OCI-LY7 (cell line): Measurements from ENCODE around the gene LATS2.

Experiments used
- EZH2phosphoT487 ChIP-seq: fragments of 200-600 bp; sonication (generic); IDR thresholded peaks from 2 replicates; pipeline ENCODE4 v1.6.1; 2018; ENCODE audit warnings: low read depth, borderline replicate concordance, mild to moderate bottlenecking, mixed run types, antibody characterized with exemption, low read length, moderate library complexity, mixed read lengths
- TF ChIP-seq, protein P1 (sequence below): fragments of 200-600 bp; sonication (generic); conservative IDR thresholded peaks from 2 replicates; pipeline ENCODE4 v1.5.1; 2014; ENCODE audit warnings: mild to moderate bottlenecking, antibody characterized with exemption, low read length, moderate library complexity, mixed read lengths

DNA sequence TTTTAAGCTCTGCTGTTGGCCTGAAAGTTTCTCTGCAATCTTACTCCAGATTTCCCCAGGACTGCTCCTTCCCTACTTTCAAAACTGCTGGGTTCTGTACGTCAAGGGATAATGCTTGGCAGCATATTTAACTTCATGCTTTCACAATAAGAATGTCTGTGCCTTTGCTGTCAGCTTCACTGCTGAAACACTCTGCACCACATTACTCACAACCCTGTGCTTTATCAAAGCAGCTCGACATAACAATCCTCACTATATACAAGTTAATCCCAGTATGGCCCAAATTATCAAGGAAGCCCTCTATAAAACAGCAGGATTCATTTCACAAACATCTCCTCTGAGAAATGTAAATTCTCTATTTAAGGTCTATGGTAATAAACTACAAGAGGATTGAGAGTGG lies 17.5 kb downstream of the LATS2 start:
- TF ChIP-seq, protein P1, sequence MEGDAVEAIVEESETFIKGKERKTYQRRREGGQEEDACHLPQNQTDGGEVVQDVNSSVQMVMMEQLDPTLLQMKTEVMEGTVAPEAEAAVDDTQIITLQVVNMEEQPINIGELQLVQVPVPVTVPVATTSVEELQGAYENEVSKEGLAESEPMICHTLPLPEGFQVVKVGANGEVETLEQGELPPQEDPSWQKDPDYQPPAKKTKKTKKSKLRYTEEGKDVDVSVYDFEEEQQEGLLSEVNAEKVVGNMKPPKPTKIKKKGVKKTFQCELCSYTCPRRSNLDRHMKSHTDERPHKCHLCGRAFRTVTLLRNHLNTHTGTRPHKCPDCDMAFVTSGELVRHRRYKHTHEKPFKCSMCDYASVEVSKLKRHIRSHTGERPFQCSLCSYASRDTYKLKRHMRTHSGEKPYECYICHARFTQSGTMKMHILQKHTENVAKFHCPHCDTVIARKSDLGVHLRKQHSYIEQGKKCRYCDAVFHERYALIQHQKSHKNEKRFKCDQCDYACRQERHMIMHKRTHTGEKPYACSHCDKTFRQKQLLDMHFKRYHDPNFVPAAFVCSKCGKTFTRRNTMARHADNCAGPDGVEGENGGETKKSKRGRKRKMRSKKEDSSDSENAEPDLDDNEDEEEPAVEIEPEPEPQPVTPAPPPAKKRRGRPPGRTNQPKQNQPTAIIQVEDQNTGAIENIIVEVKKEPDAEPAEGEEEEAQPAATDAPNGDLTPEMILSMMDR = no peak
- TF ChIP-seq EZH2phosphoT487 = no peak
